Measurements from ENCODE around the gene UQCC2.

The UQCC2 gene

GRCh38 chr6:33711140-33712129, at the start of gene UQCC2:
TSS of gene UQCC2 (minus strand) at chr6:33711700. CDS start at chr6:33711686, 14 bp downstream.
- DNase-seq (ENCODE audit: low read depth), result peak; percentile 95

GRCh38 chr6:33759887-33760629, 48.6 kb upstream of the UQCC2 start:
- DNase-seq (ENCODE audit: low read depth), result no peak

- DNase-seq (ENCODE audit: low read depth), result no peak
Measured at GRCh38 chr6:33758815-33759216, 47.3 kb upstream of the UQCC2 start.

GRCh38 chr6:33757906-33758305, 46.4 kb upstream of the UQCC2 start:
- DNase-seq (ENCODE audit: low read depth), result no peak

GRCh38 chr6:33757113-33757512, 45.6 kb upstream of the UQCC2 start:
- no peak for DNase-seq (ENCODE audit: low read depth)

- DNase-seq (ENCODE audit: low read depth), result no peak
Measured at GRCh38 chr6:33756211-33756954, 44.9 kb upstream of the UQCC2 start.

GRCh38 chr6:33755070-33755869, 43.8 kb upstream of the UQCC2 start:
- no peak for DNase-seq (ENCODE audit: low read depth)

GRCh38 chr6:33754222-33754621, 42.7 kb upstream of the UQCC2 start:
- no peak for DNase-seq (ENCODE audit: low read depth)

- DNase-seq (ENCODE audit: low read depth), result no peak
Measured at GRCh38 chr6:33752646-33753015, 41.1 kb upstream of the UQCC2 start.

- no peak for DNase-seq (ENCODE audit: low read depth)
Measured at GRCh38 chr6:33751771-33752645, 40.5 kb upstream of the UQCC2 start.

GRCh38 chr6:33750244-33750991, 38.9 kb upstream of the UQCC2 start:
- DNase-seq (ENCODE audit: low read depth), result no peak

- no peak for DNase-seq (ENCODE audit: low read depth)
Measured at GRCh38 chr6:33749401-33749800, 37.9 kb upstream of the UQCC2 start.

GRCh38 chr6:33748841-33749240, 37.3 kb upstream of the UQCC2 start:
- DNase-seq (ENCODE audit: low read depth), result no peak

- DNase-seq (ENCODE audit: low read depth), result no peak
Measured at GRCh38 chr6:33747823-33748222, 36.3 kb upstream of the UQCC2 start.

- DNase-seq (ENCODE audit: low read depth), result no peak
Measured at GRCh38 chr6:33746651-33747100, 35.2 kb upstream of the UQCC2 start, which contains the start of gene IP6K3. TSS of gene IP6K3 (minus strand) at chr6:33746905. CDS start at chr6:33735476, 11,429 bp downstream.

- no peak for DNase-seq (ENCODE audit: low read depth)
Measured at GRCh38 chr6:33746036-33746600, 34.6 kb upstream of the UQCC2 start.

GRCh38 chr6:33745548-33745947, 34.0 kb upstream of the UQCC2 start:
- no peak for DNase-seq (ENCODE audit: low read depth)

- no peak for DNase-seq (ENCODE audit: low read depth)
Measured at GRCh38 chr6:33744895-33745546, 33.5 kb upstream of the UQCC2 start.

Data from stimulated activated CD8-positive, alpha-beta memory T cell treated with anti-CD3 and anti-CD28 coated beads, Interleukin-4, amount 100 ng/mL, for 24 hours (primary cell).